ENCODE results near the gene PRDM10.
A peak's percentile ranks its signal among the peaks of the same experiment; 100 is the strongest.
"Not testable (repeated sequence)": the region's sequence is repeated elsewhere in the genome, so short reads cannot be mapped to it uniquely, and the experiment has no call there.

PRDM10 gene

GRCh38 chr11:129894278-129895125, 108.1 kb downstream of the PRDM10 start:
- no peak for DNase-seq

GRCh38 chr11:129888451-129888850, 114.2 kb downstream of the PRDM10 start:
- no peak for DNase-seq

- no peak for DNase-seq
These were observed 117.3 kb downstream of the PRDM10 start for GRCh38 chr11:129885381-129885780.

GRCh38 chr11:129884581-129884980, 118.1 kb downstream of the PRDM10 start:
- no peak for DNase-seq

- DNase-seq, result peak; percentile 47
These were observed 121.0 kb downstream of the PRDM10 start for GRCh38 chr11:129881570-129882170.

- DNase-seq, result no peak
These were observed 122.3 kb downstream of the PRDM10 start for GRCh38 chr11:129880311-129880710.

- DNase-seq, result no peak
These were observed 130.7 kb downstream of the PRDM10 start for GRCh38 chr11:129871914-129872313.

- DNase-seq, result not testable (repeated sequence)
These were observed 134.0 kb downstream of the PRDM10 start for GRCh38 chr11:129868626-129869025.

- DNase-seq, result no peak
These were observed 136.3 kb downstream of the PRDM10 start for GRCh38 chr11:129866311-129866710.

- no peak for DNase-seq
These were observed 136.9 kb downstream of the PRDM10 start for GRCh38 chr11:129865701-129866100.

- DNase-seq, result no peak
These were observed 137.8 kb downstream of the PRDM10 start for GRCh38 chr11:129864811-129865210.

GRCh38 chr11:129861702-129862522, 140.7 kb downstream of the PRDM10 start:
- DNase-seq, result no peak

GRCh38 chr11:129856036-129856435, 146.6 kb downstream of the PRDM10 start:
- DNase-seq, result no peak

GRCh38 chr11:129855086-129855485, 147.5 kb downstream of the PRDM10 start:
- DNase-seq, result no peak

- no peak for DNase-seq
These were observed 148.3 kb downstream of the PRDM10 start for GRCh38 chr11:129854232-129854805.

- peak; percentile 28 for DNase-seq
These were observed 149.0 kb downstream of the PRDM10 start for GRCh38 chr11:129853518-129854231.

GRCh38 chr11:129852125-129852740, 150.4 kb downstream of the PRDM10 start:
- no peak for DNase-seq
